ENCODE data around the gene C14orf132. TPM values are rescaled to one million over a fixed set of nuclear protein-coding genes. Genes with fewer than 3 reads are reported as not detected.

The C14orf132 gene
- total and polyA plus RNA-seq, 10 of the 15 experiments (the other 5 are each of a cell fraction or from before 2014, with no cell fraction given): under 0.01 to 1.2 (median 0.03) TPM; not detected in 2

DNA sequence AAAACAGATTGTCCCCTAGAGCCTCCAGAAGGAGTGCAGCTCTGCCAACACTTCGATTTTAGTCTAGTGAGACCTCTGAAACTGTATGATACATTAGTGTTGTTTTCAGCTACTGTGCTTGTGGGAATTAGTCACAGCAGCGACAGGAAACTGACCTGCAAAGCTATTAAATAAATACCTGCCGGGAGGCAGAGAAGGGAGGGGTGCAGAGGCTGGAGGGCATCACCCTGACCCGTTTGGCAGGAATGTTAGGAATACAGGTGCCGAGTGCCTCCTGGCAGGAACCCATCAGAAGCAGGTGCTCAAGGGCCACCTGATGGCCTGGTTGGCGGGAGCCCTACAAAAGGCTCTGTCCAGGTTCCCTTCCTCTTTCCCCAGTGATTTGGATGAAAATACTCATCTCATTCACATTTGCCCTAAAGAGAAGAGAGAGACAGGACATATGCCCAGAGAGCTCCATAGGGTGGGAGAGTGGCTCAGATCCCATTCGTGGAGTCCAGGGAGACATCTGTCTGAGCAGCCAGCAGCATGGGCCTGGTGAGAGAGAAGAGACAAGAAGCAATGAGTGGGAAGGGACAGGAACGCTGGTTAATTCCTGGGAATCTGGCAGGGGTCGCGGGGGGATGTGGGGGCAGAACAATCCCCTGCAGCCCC is 44.6 kb downstream of the C14orf132 start:
- H2AFZ ChIP-seq (ENCODE audit: control insufficient read depth, low read depth, low read length): no peak overlapping the region
- H4K20me1 ChIP-seq (ENCODE audit: control insufficient read depth, insufficient read depth): no peaks in the 10 kb centered on the region
- H3K4me2 ChIP-seq (ENCODE audit: control insufficient read depth, insufficient read depth): no peak overlapping the region
- SMC1A ChIA-PET (ENCODE audit: uncharacterized antibody, unreplicated experiment): interaction anchor here (1.0 to 1.4 kb wide), 3 partner anchors 11 to 20 kb away, joined by 3 to 4 read pairs (median 4); no protein-coding TSS in a partner anchor
- H3K4me1 ChIP-seq (ENCODE audit: control insufficient read depth, insufficient read depth, low read length): peaks cover 4% of the 10 kb centered on the region
- ATAC-seq: no peak
- WGBS (ENCODE audit: insufficient coverage, insufficient replicate concordance, low lambda C conversion rate, missing lambda C conversion rate): 62% methylated on average over 10 of the region's 10 CpGs
- CTCF ChIA-PET: interaction anchor here (0.6 to 2.6 kb wide), 3 partner anchors 14 to 109 kb away, joined by 3 to 11 read pairs (median 3); no protein-coding TSS in a partner anchor
- FAIRE-seq: no peak
- BruUV-seq (replicated peaks): no TSS peak
- POLR2A ChIA-PET: no interaction called here
- H3K4me3 ChIP-seq: no peak overlapping the region
- in situ Hi-C loops (cut with MboI) (no loop called here), intact Hi-C loops (cut with micrococcal nuclease; ENCODE audit: unreplicated experiment) (no loop called here)
- no peaks in the 10 kb centered on the region for H3K79me2 ChIP-seq (ENCODE audit: control insufficient read depth, insufficient read depth, low read length)
- DNase-seq (ENCODE audit: low read depth, low spot score): no peak
- TF ChIP-seq CREM (IDR thresholded peaks at IDR 0.05; ENCODE audit: low read depth) (no peak), POLR2AphosphoS2 (IDR thresholded peaks at IDR 0.05; ENCODE audit: low read depth, low read length) (no peak), NFYB (IDR thresholded peaks at IDR 0.05; ENCODE audit: insufficient read depth, low read depth, low read length) (no peak), PAX8 (IDR thresholded peaks at IDR 0.05) (no peak), RB1 (IDR thresholded peaks at IDR 0.05; ENCODE audit: borderline replicate concordance) (no peak), MXI1 (IDR thresholded peaks at IDR 0.05; ENCODE audit: low read depth, low read length) (no peak), SMAD1 (IDR thresholded peaks at IDR 0.05; ENCODE audit: low read depth, partially characterized antibody) (no peak)
- TF ChIP-seq, protein P1, sequence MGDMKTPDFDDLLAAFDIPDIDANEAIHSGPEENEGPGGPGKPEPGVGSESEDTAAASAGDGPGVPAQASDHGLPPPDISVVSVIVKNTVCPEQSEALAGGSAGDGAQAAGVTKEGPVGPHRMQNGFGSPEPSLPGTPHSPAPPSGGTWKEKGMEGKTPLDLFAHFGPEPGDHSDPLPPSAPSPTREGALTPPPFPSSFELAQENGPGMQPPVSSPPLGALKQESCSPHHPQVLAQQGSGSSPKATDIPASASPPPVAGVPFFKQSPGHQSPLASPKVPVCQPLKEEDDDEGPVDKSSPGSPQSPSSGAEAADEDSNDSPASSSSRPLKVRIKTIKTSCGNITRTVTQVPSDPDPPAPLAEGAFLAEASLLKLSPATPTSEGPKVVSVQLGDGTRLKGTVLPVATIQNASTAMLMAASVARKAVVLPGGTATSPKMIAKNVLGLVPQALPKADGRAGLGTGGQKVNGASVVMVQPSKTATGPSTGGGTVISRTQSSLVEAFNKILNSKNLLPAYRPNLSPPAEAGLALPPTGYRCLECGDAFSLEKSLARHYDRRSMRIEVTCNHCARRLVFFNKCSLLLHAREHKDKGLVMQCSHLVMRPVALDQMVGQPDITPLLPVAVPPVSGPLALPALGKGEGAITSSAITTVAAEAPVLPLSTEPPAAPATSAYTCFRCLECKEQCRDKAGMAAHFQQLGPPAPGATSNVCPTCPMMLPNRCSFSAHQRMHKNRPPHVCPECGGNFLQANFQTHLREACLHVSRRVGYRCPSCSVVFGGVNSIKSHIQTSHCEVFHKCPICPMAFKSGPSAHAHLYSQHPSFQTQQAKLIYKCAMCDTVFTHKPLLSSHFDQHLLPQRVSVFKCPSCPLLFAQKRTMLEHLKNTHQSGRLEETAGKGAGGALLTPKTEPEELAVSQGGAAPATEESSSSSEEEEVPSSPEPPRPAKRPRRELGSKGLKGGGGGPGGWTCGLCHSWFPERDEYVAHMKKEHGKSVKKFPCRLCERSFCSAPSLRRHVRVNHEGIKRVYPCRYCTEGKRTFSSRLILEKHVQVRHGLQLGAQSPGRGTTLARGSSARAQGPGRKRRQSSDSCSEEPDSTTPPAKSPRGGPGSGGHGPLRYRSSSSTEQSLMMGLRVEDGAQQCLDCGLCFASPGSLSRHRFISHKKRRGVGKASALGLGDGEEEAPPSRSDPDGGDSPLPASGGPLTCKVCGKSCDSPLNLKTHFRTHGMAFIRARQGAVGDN (IDR thresholded peaks at IDR 0.05): no peak
- TF ChIP-seq, protein P2, sequence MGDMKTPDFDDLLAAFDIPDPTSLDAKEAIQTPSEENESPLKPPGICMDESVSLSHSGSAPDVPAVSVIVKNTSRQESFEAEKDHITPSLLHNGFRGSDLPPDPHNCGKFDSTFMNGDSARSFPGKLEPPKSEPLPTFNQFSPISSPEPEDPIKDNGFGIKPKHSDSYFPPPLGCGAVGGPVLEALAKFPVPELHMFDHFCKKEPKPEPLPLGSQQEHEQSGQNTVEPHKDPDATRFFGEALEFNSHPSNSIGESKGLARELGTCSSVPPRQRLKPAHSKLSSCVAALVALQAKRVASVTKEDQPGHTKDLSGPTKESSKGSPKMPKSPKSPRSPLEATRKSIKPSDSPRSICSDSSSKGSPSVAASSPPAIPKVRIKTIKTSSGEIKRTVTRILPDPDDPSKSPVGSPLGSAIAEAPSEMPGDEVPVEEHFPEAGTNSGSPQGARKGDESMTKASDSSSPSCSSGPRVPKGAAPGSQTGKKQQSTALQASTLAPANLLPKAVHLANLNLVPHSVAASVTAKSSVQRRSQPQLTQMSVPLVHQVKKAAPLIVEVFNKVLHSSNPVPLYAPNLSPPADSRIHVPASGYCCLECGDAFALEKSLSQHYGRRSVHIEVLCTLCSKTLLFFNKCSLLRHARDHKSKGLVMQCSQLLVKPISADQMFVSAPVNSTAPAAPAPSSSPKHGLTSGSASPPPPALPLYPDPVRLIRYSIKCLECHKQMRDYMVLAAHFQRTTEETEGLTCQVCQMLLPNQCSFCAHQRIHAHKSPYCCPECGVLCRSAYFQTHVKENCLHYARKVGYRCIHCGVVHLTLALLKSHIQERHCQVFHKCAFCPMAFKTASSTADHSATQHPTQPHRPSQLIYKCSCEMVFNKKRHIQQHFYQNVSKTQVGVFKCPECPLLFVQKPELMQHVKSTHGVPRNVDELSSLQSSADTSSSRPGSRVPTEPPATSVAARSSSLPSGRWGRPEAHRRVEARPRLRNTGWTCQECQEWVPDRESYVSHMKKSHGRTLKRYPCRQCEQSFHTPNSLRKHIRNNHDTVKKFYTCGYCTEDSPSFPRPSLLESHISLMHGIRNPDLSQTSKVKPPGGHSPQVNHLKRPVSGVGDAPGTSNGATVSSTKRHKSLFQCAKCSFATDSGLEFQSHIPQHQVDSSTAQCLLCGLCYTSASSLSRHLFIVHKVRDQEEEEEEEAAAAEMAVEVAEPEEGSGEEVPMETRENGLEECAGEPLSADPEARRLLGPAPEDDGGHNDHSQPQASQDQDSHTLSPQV (IDR thresholded peaks at IDR 0.05): no peak
- H3K36me3 ChIP-seq (ENCODE audit: control insufficient read depth in 2 of 2, insufficient read depth in 2 of 2, low read length in 1 of 2): no peaks in the 10 kb centered on the region
- H3K9ac ChIP-seq (ENCODE audit: control insufficient read depth, insufficient read depth, low read length): no peak overlapping the region
- H3K9me3 ChIP-seq (replicated peaks; ENCODE audit: control insufficient read depth, insufficient read depth, low read length): no peaks in the 10 kb centered on the region
- no peak overlapping the region for H3K27ac ChIP-seq (ENCODE audit: control insufficient read depth, insufficient read depth)
- RAD21 ChIA-PET (ENCODE audit: unreplicated experiment): interaction anchor here (0.9 kb wide), 1 partner anchor 11 kb away, joined by 4 read pairs; no protein-coding TSS in a partner anchor
- peaks cover 0 to 6% of the 10 kb centered on the region in 2 experiments; a peak in 2 of 4 replicates for H3K27me3 ChIP-seq (replicated peaks in 1 of 2; ENCODE audit: control insufficient read depth in 2 of 2, insufficient read depth in 2 of 2, low read length in 1 of 2)
